TTC549 (cell line): ENCODE results near the gene ECM1.

ENCODE experiments used
- FAIRE-seq: peaks from 2 replicates; lab custom pipeline; 2012; peaks lifted over from hg19 to GRCh38; lab: Jason Lieb, UNC

The ECM1 gene

GRCh38 chr1:150507912-150508864, at the start of gene ECM1:
Gene ECM1 (plus strand): TSS chr1:150508109. CDS start chr1:150508210, 101 bp downstream.
- FAIRE-seq = no peak

- FAIRE-seq = peak; percentile 82
These were observed 43.5 kb upstream of the ECM1 start for GRCh38 chr1:150464422-150464826.

GRCh38 chr1:150466964-150467363, 40.9 kb upstream of the ECM1 start:
- FAIRE-seq = no peak

- no peak for FAIRE-seq
These were observed 38.6 kb upstream of the ECM1 start for GRCh38 chr1:150469291-150469690.

- FAIRE-seq = no peak
These were observed 35.2 kb upstream of the ECM1 start for GRCh38 chr1:150472601-150473200.

GRCh38 chr1:150473659-150474058, 34.2 kb upstream of the ECM1 start:
- no peak for FAIRE-seq

- no peak for FAIRE-seq
These were observed 33.0 kb upstream of the ECM1 start for GRCh38 chr1:150474869-150475268.

- FAIRE-seq = no peak
These were observed 31.2 kb upstream of the ECM1 start for GRCh38 chr1:150476754-150477153.

GRCh38 chr1:150477320-150477719, 30.6 kb upstream of the ECM1 start:
- no peak for FAIRE-seq

GRCh38 chr1:150477733-150478132, 30.2 kb upstream of the ECM1 start:
- FAIRE-seq = no peak

GRCh38 chr1:150479370-150479769, 28.5 kb upstream of the ECM1 start:
- FAIRE-seq = no peak

- FAIRE-seq = no peak
These were observed 28.0 kb upstream of the ECM1 start for GRCh38 chr1:150479927-150480352.

GRCh38 chr1:150484431-150484830, 23.5 kb upstream of the ECM1 start:
- FAIRE-seq = no peak

GRCh38 chr1:150484861-150485260, 23.0 kb upstream of the ECM1 start:
- FAIRE-seq = no peak

- FAIRE-seq = peak; percentile 95
These were observed 20.7 kb upstream of the ECM1 start, which contains the start of gene TARS2 for GRCh38 chr1:150486966-150487762. Gene TARS2 (plus strand): TSS chr1:150487419. CDS start chr1:150487451, 32 bp downstream.

GRCh38 chr1:150487763-150488115, 20.2 kb upstream of the ECM1 start:
- FAIRE-seq = no peak

- FAIRE-seq = no peak
These were observed 14.7 kb upstream of the ECM1 start for GRCh38 chr1:150493175-150493574.

- no peak for FAIRE-seq
These were observed 9.6 kb upstream of the ECM1 start for GRCh38 chr1:150498342-150498741.

GRCh38 chr1:150505431-150505830, 2.5 kb upstream of the ECM1 start:
- FAIRE-seq = no peak

GRCh38 chr1:150508982-150509381, 1.1 kb downstream of the ECM1 start:
- FAIRE-seq = no peak

GRCh38 chr1:150511551-150511950, 3.6 kb downstream of the ECM1 start:
- FAIRE-seq = no peak

GRCh38 chr1:150511985-150512660, 4.2 kb downstream of the ECM1 start:
- no peak for FAIRE-seq
